BJ (cell line): ENCODE measurements around the gene TPX2. TPM values are rescaled to one million over a fixed set of nuclear protein-coding genes. Genes with fewer than 3 reads are reported as not detected.

Experiments used
- CTCF ChIA-PET: fragments of 350-600 bp; formaldehyde crosslinking; extraction: SDS; loops from one replicate; lab custom pipeline; 2021; ENCODE audit warnings: antibody characterized with exemption, inconsistent platforms; lab: Yijun Ruan, JAX
- POLR2A ChIA-PET: fragments of 300-600 bp; sonication (Branson Sonifier 250); formaldehyde crosslinking; extraction: SDS; loops from one replicate; lab custom pipeline; 2021; ENCODE audit warnings: antibody characterized with exemption; lab: Charles Lee
- DNase-seq: peaks from one replicate; pipeline ENCODE4 v3.0.0-alpha.2; 2011; ENCODE audit warnings: low read depth
- H3K27me3 ChIP-seq: 2 replicates; pipeline ENCODE4 v1.6.0; 2011; ENCODE audit warnings: low read length; ENCODE audit not compliant: control insufficient read depth, insufficient read depth
- H3K36me3 ChIP-seq: 2 replicates; pipeline ENCODE4 v1.5.1; 2011; ENCODE audit warnings: low read length; ENCODE audit not compliant: control insufficient read depth, insufficient read depth
- H3K4me3 ChIP-seq: 2 replicates; pipeline ENCODE4 v1.5.1; 2011; ENCODE audit warnings: low read depth, mild to moderate bottlenecking, control low read depth, low read length
- CTCF ChIP-seq: IDR thresholded peaks from 2 replicates; pipeline ENCODE4 v1.5.1; 2011; ENCODE audit warnings: low read depth, mild to moderate bottlenecking, control low read depth, inconsistent platforms, low read length, moderate library complexity; ENCODE audit not compliant: insufficient read depth
- polyA plus RNA-seq: library from polyadenylated mRNA; depleted of rRNA; stranded (reverse); fragments of >200 nt; gene quantifications from 2 replicates; pipeline ENCODE4 v1.2.3, GENCODE V29; 2011

TPX2 gene
- polyA plus RNA-seq, 1 experiment: 29.9 TPM

DNA sequence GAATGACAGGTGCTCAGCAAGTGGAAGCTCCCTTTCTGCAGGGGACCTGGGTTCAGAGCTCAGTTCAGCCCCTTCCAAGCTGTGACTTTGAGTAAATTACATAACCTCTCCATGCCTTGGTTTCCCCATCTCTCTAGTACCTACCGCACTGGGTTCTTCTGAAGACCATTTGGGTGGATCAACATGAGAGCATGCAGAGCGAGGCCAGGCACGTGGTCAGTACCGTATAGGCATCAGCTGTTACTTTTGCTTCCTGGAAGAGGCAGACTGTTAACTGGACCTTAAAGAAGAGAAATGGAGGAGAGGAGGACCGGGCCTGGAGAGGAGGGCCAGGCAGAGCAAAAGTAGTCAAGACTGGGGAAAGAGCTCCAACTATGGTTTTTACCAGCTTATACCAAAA lies 78.4 kb downstream of the TPX2 start:
- CTCF ChIA-PET: interaction anchor here (0.6 to 4.0 kb wide), 9 partner anchors 9 to 275 kb away, joined by 3 to 27 read pairs (median 3); no protein-coding TSS in a partner anchor
- DNase-seq: no peak
- Histone ChIP-seq H3K36me3 (no peaks in the 10 kb centered on the region), H3K4me3 (no peak overlapping the region), H3K27me3 (no peaks in the 10 kb centered on the region)
- no peak for TF ChIP-seq CTCF
- POLR2A ChIA-PET: no interaction called here

- Histone ChIP-seq H3K27me3 (no peaks in the 10 kb centered on the region), H3K4me3 (no peak overlapping the region), H3K36me3 (no peaks in the 10 kb centered on the region)
- no peak for TF ChIP-seq CTCF
- CTCF ChIA-PET: interaction anchor here (0.9 to 8.2 kb wide), 8 partner anchors 10 to 274 kb away, joined by 3 to 105 read pairs (median 7); partner anchors contain the start of gene PDRG1
- POLR2A ChIA-PET: no interaction called here
- DNase-seq: no peak
Observed at GRCh38 chr20:31818376-31818908, 79.4 kb downstream of the TPX2 start.

DNA sequence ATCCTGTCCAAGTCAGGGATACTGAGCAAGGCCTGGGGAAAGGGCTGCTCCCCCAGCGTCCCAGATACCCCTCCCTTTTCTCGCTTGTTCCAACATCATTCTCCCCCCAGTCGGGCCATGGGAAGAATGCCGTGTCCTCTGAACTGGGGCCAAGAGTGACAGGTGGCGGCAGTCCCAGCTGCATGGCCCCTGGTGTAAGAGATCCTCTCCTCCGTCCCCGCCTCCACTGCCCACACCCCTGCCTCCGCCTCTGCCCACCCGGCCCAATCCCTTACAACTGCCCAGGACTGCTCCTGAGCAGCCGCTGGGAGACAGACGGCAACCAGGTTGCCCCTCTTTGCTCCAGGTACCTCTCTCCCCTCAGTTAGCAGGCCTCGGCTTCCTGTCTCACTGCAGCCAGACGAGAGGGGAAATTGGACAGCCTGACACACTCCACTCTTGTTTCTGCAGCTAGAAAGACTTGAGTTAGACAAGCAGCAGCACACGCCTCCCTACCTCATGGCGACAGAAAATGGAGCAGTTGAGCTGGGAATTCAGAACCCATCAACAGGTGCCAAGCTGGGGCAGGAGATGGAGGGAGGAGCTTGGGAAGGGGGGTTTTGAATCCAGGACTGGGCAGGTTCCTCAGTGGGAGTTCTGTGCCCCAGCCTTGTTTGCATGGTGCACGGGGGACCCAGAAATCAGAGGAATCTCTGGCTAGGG lies 80.1 kb downstream of the TPX2 start, which contains the start of gene MYLK2:
TSS of gene MYLK2 (plus strand) at position 274 of the 702 bp plus-strand sequence. CDS start at position 499, 225 bp downstream.
- ChIA-PET POLR2A (no interaction called here), CTCF (interaction anchor here (1.3 to 8.2 kb wide), 5 partner anchors 11 to 273 kb away, joined by 3 to 105 read pairs (median 19); no protein-coding TSS in a partner anchor)
- Histone ChIP-seq H3K4me3 (no peak within 1 kb of the TSS), H3K36me3 (no peaks in the 10 kb centered on the region), H3K27me3 (no peaks in the 10 kb centered on the region)
- DNase-seq: no peak
- no peak for TF ChIP-seq CTCF

DNA sequence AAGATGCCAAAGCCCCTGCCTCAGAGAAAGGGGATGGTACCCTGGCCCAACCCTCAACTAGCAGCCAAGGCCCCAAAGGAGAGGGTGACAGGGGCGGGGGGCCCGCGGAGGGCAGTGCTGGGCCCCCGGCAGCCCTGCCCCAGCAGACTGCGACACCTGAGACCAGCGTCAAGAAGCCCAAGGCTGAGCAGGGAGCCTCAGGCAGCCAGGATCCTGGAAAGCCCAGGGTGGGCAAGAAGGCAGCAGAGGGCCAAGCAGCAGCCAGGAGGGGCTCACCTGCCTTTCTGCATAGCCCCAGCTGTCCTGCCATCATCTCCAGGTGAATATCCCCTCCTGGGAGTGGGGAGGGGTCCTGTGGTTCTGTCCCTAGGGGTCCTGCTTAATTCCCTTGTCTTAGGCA lies 81.1 kb downstream of the TPX2 start:
- ChIA-PET POLR2A (no interaction called here), CTCF (interaction anchor here (3.7 to 8.2 kb wide), 2 partner anchors 17 to 211 kb away, joined by 19 to 105 read pairs; no protein-coding TSS in a partner anchor)
- Histone ChIP-seq H3K36me3 (no peaks in the 10 kb centered on the region), H3K27me3 (no peaks in the 10 kb centered on the region), H3K4me3 (no peak overlapping the region)
- TF ChIP-seq CTCF: no peak
- no peak for DNase-seq

DNA sequence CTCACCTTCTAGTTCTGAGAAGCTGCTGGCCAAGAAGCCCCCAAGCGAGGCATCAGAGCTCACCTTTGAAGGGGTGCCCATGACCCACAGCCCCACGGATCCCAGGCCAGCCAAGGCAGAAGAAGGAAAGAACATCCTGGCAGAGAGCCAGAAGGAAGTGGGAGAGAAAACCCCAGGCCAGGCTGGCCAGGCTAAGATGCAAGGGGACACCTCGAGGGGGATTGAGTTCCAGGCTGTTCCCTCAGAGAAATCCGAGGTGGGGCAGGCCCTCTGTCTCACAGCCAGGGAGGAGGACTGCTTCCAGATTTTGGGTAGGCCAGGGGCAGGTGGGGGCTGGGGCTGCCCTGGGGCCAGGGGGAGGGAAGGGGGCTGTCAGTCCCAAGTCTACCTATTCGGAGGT lies 82.3 kb downstream of the TPX2 start:
- no peak for DNase-seq
- H3K4me3 ChIP-seq: no peak overlapping the region
- no peaks in the 10 kb centered on the region for H3K27me3 ChIP-seq
- ChIA-PET POLR2A (no interaction called here), CTCF (interaction anchor here (0.5 to 8.2 kb wide), 5 partner anchors 7 to 210 kb away, joined by 3 to 180 read pairs (median 83); partner anchors contain the start of gene FOXS1)
- H3K36me3 ChIP-seq: no peaks in the 10 kb centered on the region
- TF ChIP-seq CTCF: no peak
